GM12878 (cell line): ENCODE data around the gene SHROOM2. TPM values are rescaled to one million over a fixed set of nuclear protein-coding genes. Genes with fewer than 3 reads are reported as not detected.

Experiments
- ATAC-seq: fragments of 200-7000 bp; cut with Tn5 transposase; 3 replicates; pipeline ENCODE4 v1.9.1; 2020; ENCODE audit warnings: mild to moderate bottlenecking, moderate library complexity
- BruUV-seq: library from RNA; stranded (reverse); fragments of 400-500 nt; replicated peaks from 2 replicates; lab custom pipeline; 2021; lab: Mats Ljungman, UMichigan
- CTCF ChIA-PET: fragments of 300-600 bp; sonication (Branson Sonifier 250); formaldehyde crosslinking; extraction: SDS; loops from one replicate; lab custom pipeline; 2021; ENCODE audit warnings: inconsistent platforms; lab: Yijun Ruan, JAX
- POLR2A ChIA-PET: fragments of 350-600 bp; formaldehyde crosslinking; extraction: SDS; loops from one replicate; lab custom pipeline; 2021; ENCODE audit warnings: inconsistent platforms; lab: Charles Lee
- RAD21 ChIA-PET: fragments of 300-600 bp; sonication (Branson Sonifier 250); formaldehyde crosslinking; loops from one replicate; lab custom pipeline; 2023; ENCODE audit warnings: antibody characterized with exemption; ENCODE audit not compliant: unreplicated experiment; lab: Charles Lee
- SMC1A ChIA-PET: fragments of 300-600 bp; sonication (Branson Sonifier 250); formaldehyde crosslinking; loops from one replicate; lab custom pipeline; 2023; ENCODE audit not compliant: unreplicated experiment, uncharacterized antibody; lab: Charles Lee
- DNase-seq: peaks from one replicate; pipeline ENCODE4 v3.0.0-alpha.2; 2011; ENCODE audit warnings: low read depth, low spot score
- FAIRE-seq: peaks from 3 replicates; lab custom pipeline; 2011; peaks lifted over from hg19 to GRCh38; lab: Jason Lieb, UNC
- H2AFZ ChIP-seq: 2 replicates; pipeline ENCODE4 v1.6.0; 2011; ENCODE audit warnings: low read depth, low read length, control low read depth; ENCODE audit not compliant: control insufficient read depth
- H3K27ac ChIP-seq: 2 replicates; pipeline ENCODE4 v1.5.1; 2011; ENCODE audit warnings: control low read depth; ENCODE audit not compliant: control insufficient read depth, insufficient read depth
- H3K27me3 ChIP-seq, 2 experiments: replicated peaks in 1 of 2; 2 replicates each; pipeline versions ENCODE4 v1.6.0 to v1.6.1; 2011; ENCODE audit warnings: low read length in 1 of 2; ENCODE audit not compliant: control insufficient read depth in 2 of 2, insufficient read depth in 2 of 2
- H3K36me3 ChIP-seq, 2 experiments: 2 replicates each; pipeline ENCODE4 v1.5.1; 2011; ENCODE audit warnings: low read length in 1 of 2; ENCODE audit not compliant: control insufficient read depth in 2 of 2, insufficient read depth in 2 of 2
- H3K4me1 ChIP-seq: 2 replicates; pipeline ENCODE4 v1.6.1; 2011; ENCODE audit warnings: mild to moderate bottlenecking, low read length, moderate library complexity, mixed read lengths; ENCODE audit not compliant: control insufficient read depth, insufficient read depth
- H3K4me2 ChIP-seq: 2 replicates; pipeline ENCODE4 v1.6.0; 2011; ENCODE audit warnings: control low read depth; ENCODE audit not compliant: control insufficient read depth, insufficient read depth
- H3K4me3 ChIP-seq: fragments of 200-600 bp; sonication (generic); 2 replicates; pipeline ENCODE4 v1.5.1; 2016
- H3K79me2 ChIP-seq: 2 replicates; pipeline ENCODE4 v1.6.0; 2011; ENCODE audit warnings: low read length; ENCODE audit not compliant: control insufficient read depth, insufficient read depth
- H3K9ac ChIP-seq: 2 replicates; pipeline ENCODE4 v1.8.0; 2011; ENCODE audit warnings: low read length, control low read depth, mixed read lengths; ENCODE audit not compliant: control insufficient read depth, insufficient read depth
- H3K9me3 ChIP-seq: replicated peaks from 3 replicates; pipeline ENCODE4 v1.5.1; 2011; ENCODE audit warnings: mild to moderate bottlenecking, low read length; ENCODE audit not compliant: control insufficient read depth, insufficient read depth
- H4K20me1 ChIP-seq: 2 replicates; pipeline ENCODE4 v1.6.0; 2011; ENCODE audit not compliant: control insufficient read depth, insufficient read depth
- BHLHE40 ChIP-seq, 2 experiments: fragments of 450-650 bp in 1 of 2; IDR thresholded peaks; 2 replicates each; pipeline ENCODE4 v1.6.1; 2011 to 2017; ENCODE audit warnings: low read depth in 2 of 2, borderline replicate concordance in 1 of 2, improper control_type of control experiment in 1 of 2, low read length in 1 of 2, mild to moderate bottlenecking in 1 of 2
- IKZF1 ChIP-seq: fragments of 450-650 bp; conservative IDR thresholded peaks from 2 replicates; pipeline ENCODE4 v1.6.1; 2017; ENCODE audit warnings: antibody characterized with exemption, mild to moderate bottlenecking
- MEF2A ChIP-seq: IDR thresholded peaks from 2 replicates; pipeline ENCODE4 v1.6.1; 2011; ENCODE audit warnings: low read depth, mild to moderate bottlenecking, low read length, moderate library complexity; ENCODE audit not compliant: insufficient read depth
- MTA3 ChIP-seq: IDR thresholded peaks from 2 replicates; pipeline ENCODE4 v1.6.1; 2012; ENCODE audit warnings: low read length, inconsistent platforms, borderline replicate concordance
- MXI1 ChIP-seq: fragments of 150-350 bp; IDR thresholded peaks from 2 replicates; pipeline ENCODE4 v1.6.1; 2011; ENCODE audit warnings: low read depth, mild to moderate bottlenecking, inconsistent platforms, low read length, improper control_type of control experiment
- NR2C2 ChIP-seq: IDR thresholded peaks from 2 replicates; pipeline ENCODE4 v1.6.1; 2011; ENCODE audit warnings: borderline replicate concordance, low read depth; ENCODE audit not compliant: control insufficient read depth, insufficient read length
- RCOR1 ChIP-seq: conservative IDR thresholded peaks from 2 replicates; pipeline ENCODE4 v1.6.1; 2012; ENCODE audit warnings: low read depth, low read length, improper control_type of control experiment
- SRF ChIP-seq, 2 experiments: IDR thresholded peaks; 2 replicates each; pipeline ENCODE4 v1.6.1; 2011; ENCODE audit warnings: low read depth in 2 of 2, low read length in 2 of 2, mild to moderate bottlenecking in 1 of 2, moderate library complexity in 1 of 2
- ZSCAN29 ChIP-seq: fragments of 450-650 bp; IDR thresholded peaks from 2 replicates; pipeline ENCODE4 v1.6.1; 2017; ENCODE audit warnings: mild to moderate bottlenecking, moderate library complexity
- WGBS: methylation state at CpG from one replicate; pipeline ENCODE4 v1.1.6; 2016; ENCODE audit warnings: low lambda C conversion rate; ENCODE audit not compliant: insufficient replicate concordance, insufficient coverage; ENCODE audit errors: missing lambda C conversion rate; 5-methylcytosine and 5-hydroxymethylcytosine counted together
- in situ Hi-C: fragments of 300-500 bp; cut with MboI; formaldehyde crosslinking; loops from 9 replicates; pipeline ENCODE4 v1.14.3; 2018; ENCODE audit warnings: mixed read lengths
- intact Hi-C: fragments of 100-400 bp; cut with micrococcal nuclease; formaldehyde crosslinking; loops from one replicate; pipeline ENCODE4 v1.14.2; 2022; ENCODE audit not compliant: unreplicated experiment
- polyA plus RNA-seq, 11 experiments: library from polyadenylated mRNA; depleted of rRNA in 4 of 11; unstranded in 6 of 11; stranded (reverse) in 5 of 11; fragments of >200 nt; fragmentation: Nextera tagmentation in 4 of 11; fragmentation: Illumina TruSeq in 1 of 11; extraction: Ambion mirVana in 4 of 11; extraction: Trizol in 1 of 11; gene quantifications; 1 replicate in 1 of 11; 2 replicates in 10 of 11; pipeline versions ENCODE4 v1.2.1 to v1.2.3, GENCODE V29; 2011 to 2016; ENCODE audit warnings: inconsistent platforms in 2 of 11, missing spikeins in 2 of 11, low read depth in 1 of 11
- total RNA-seq, 4 experiments: library from RNA; depleted of rRNA in 3 of 4; stranded (reverse); fragments of >200 nt in 3 of 4; fragmentation: Illumina TruSeq in 1 of 4; extraction: Trizol in 1 of 4; gene quantifications; 2 replicates each; pipeline versions ENCODE4 v1.2.1 to v1.2.3, GENCODE V29; 2013 to 2021

The SHROOM2 gene
- total and polyA plus RNA-seq, 10 of the 15 experiments (the other 5 are each of a cell fraction or from before 2014, with no cell fraction given), result under 0.01 to 0.15 (median 0.09) TPM; not detected in 2

- Histone ChIP-seq H3K79me2 (no peaks in the 10 kb centered on the region), H3K4me1 (no peaks in the 10 kb centered on the region), H3K4me3 (no peak overlapping the region), H3K36me3 (no peaks in the 10 kb centered on the region), H3K9ac (no peak overlapping the region), H3K9me3 (no peaks in the 10 kb centered on the region), H3K4me2 (no peak overlapping the region), H2AFZ (no peak overlapping the region), H3K27me3 (no peaks in the 10 kb centered on the region), H3K27ac (no peak overlapping the region), H4K20me1 (no peaks in the 10 kb centered on the region)
- no peak for DNase-seq
- ChIA-PET POLR2A (no interaction called here), SMC1A (no interaction called here), RAD21 (no interaction called here), CTCF (no interaction called here)
- WGBS, result 14% methylated on average over 8 of the region's 8 CpGs
- ATAC-seq, result peak; percentile 76
- no peak for FAIRE-seq
- no TSS peak for BruUV-seq
- intact Hi-C loops, result no loop called here
- TF ChIP-seq RCOR1 (no peak), MTA3 (no peak), BHLHE40 (IDR thresholded peaks at IDR 0.05; ENCODE audit: borderline replicate concordance in 1 of 2, low read depth in 2 of 2, low read length in 1 of 2) (no peak), NR2C2 (no peak), SRF (IDR thresholded peaks at IDR 0.05; ENCODE audit: low read depth in 2 of 2, low read length in 2 of 2) (no peak), IKZF1 (no peak), MEF2A (no peak), ZSCAN29 (no peak)
- in situ Hi-C loops, result no loop called here
Observed at GRCh38 chrX:9775930-9776329, 10.3 kb upstream of the SHROOM2 start.

- Histone ChIP-seq H2AFZ (no peak overlapping the region), H3K4me3 (no peak overlapping the region), H3K9ac (no peak overlapping the region), H4K20me1 (no peaks in the 10 kb centered on the region), H3K9me3 (no peaks in the 10 kb centered on the region), H3K4me1 (no peaks in the 10 kb centered on the region), H3K27me3 (no peaks in the 10 kb centered on the region), H3K36me3 (no peaks in the 10 kb centered on the region), H3K4me2 (no peak overlapping the region), H3K27ac (no peak overlapping the region), H3K79me2 (no peaks in the 10 kb centered on the region)
- ChIA-PET SMC1A (no interaction called here), RAD21 (no interaction called here), POLR2A (no interaction called here), CTCF (interaction anchor here (1.1 kb wide), 1 partner anchor 9 kb away, joined by 3 read pairs; no protein-coding TSS in a partner anchor)
- DNase-seq (no peak), FAIRE-seq (no peak), ATAC-seq (no peak)
- in situ Hi-C loops (no loop called here), intact Hi-C loops (no loop called here)
- BruUV-seq, result no TSS peak
- TF ChIP-seq MXI1, result no peak
- 22% methylated on average over 7 of the region's 7 CpGs for WGBS
Observed at GRCh38 chrX:9781941-9782340, 4.3 kb upstream of the SHROOM2 start.
